ENCODE measurements around the gene NXF3.

The NXF3 gene

GRCh38 chrX:103100484-103100883 is 7.5 kb upstream of the NXF3 start:
- H3K9me3 ChIP-seq (ENCODE audit: control insufficient read depth, insufficient read depth, low read length) = no peaks in the 10 kb centered on the region
- no peak overlapping the region for H3K27ac ChIP-seq (ENCODE audit: low read length)
- WGBS (ENCODE audit: insufficient coverage, insufficient read length) = no CpG with 5 or more reads among the region's 4 CpGs
- no peaks in the 10 kb centered on the region for H3K27me3 ChIP-seq (ENCODE audit: control insufficient read depth, insufficient read depth, low read length)
- H3K36me3 ChIP-seq (ENCODE audit: control insufficient read depth, insufficient read depth, low read length) = no peaks in the 10 kb centered on the region
- H3K4me1 ChIP-seq (ENCODE audit: control insufficient read depth, insufficient read depth, low read length) = no peaks in the 10 kb centered on the region
- H3K4me3 ChIP-seq (ENCODE audit: low read length) = no peak overlapping the region
- no peak for DNase-seq (ENCODE audit: low read depth, low spot score)

DNA sequence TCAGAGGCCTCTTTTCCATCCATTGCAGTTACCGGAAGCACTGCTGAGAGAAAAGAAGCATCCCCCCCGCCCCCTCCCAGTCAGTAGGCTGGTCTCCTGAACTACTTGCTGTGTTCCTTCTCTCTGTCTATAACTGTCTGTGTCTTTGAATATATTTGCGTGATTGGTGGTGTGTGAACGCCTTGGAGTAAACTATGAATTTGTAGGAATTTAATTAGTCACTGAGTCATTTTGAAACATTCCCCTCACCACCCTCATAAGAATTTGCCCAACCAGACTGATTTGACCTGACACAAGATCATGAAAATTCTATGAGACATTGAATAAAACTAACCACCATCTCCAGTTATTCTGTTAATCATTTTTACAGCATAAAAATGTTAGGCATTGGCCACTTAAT is 6.7 kb upstream of the NXF3 start:
- no peaks in the 10 kb centered on the region for H3K9me3 ChIP-seq (ENCODE audit: control insufficient read depth, insufficient read depth, low read length)
- DNase-seq (ENCODE audit: low read depth, low spot score) = no peak
- no peaks in the 10 kb centered on the region for H3K36me3 ChIP-seq (ENCODE audit: control insufficient read depth, insufficient read depth, low read length)
- no peak overlapping the region for H3K4me3 ChIP-seq (ENCODE audit: low read length)
- no peaks in the 10 kb centered on the region for H3K4me1 ChIP-seq (ENCODE audit: control insufficient read depth, insufficient read depth, low read length)
- no peaks in the 10 kb centered on the region for H3K27me3 ChIP-seq (ENCODE audit: control insufficient read depth, insufficient read depth, low read length)
- H3K27ac ChIP-seq (ENCODE audit: low read length) = no peak overlapping the region
- no CpG with 5 or more reads among the region's 4 CpGs for WGBS (ENCODE audit: insufficient coverage, insufficient read length)

DNA sequence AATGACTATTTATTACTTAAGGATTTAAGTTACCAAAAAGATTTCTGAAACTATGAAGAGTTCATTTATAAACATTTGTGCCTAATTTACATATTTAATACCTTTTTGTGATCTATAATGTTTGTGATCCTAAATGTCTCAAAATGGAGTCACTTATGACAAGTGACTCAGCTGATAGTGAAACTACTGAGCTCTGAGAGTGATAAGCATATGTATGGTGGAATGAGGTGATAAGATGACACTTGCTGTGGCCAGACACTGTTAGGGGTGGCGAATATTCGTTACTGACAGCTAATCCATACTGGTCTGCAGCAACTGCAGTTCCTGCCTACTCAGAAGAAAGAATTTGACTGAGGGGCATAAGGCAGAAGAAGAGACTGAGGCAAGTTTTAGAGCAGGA is 5.5 kb upstream of the NXF3 start:
- no CpG with 5 or more reads among the region's 2 CpGs for WGBS (ENCODE audit: insufficient coverage, insufficient read length)
- Histone ChIP-seq H3K4me3 (ENCODE audit: low read length) (no peak overlapping the region), H3K36me3 (ENCODE audit: control insufficient read depth, insufficient read depth, low read length) (no peaks in the 10 kb centered on the region), H3K9me3 (ENCODE audit: control insufficient read depth, insufficient read depth, low read length) (no peaks in the 10 kb centered on the region), H3K27ac (ENCODE audit: low read length) (no peak overlapping the region), H3K4me1 (ENCODE audit: control insufficient read depth, insufficient read depth, low read length) (no peaks in the 10 kb centered on the region), H3K27me3 (ENCODE audit: control insufficient read depth, insufficient read depth, low read length) (no peaks in the 10 kb centered on the region)
- no peak for DNase-seq (ENCODE audit: low read depth, low spot score)

- Histone ChIP-seq H3K4me3 (ENCODE audit: low read length) (no peak overlapping the region), H3K27me3 (ENCODE audit: control insufficient read depth, insufficient read depth, low read length) (no peaks in the 10 kb centered on the region), H3K4me1 (ENCODE audit: control insufficient read depth, insufficient read depth, low read length) (no peaks in the 10 kb centered on the region), H3K36me3 (ENCODE audit: control insufficient read depth, insufficient read depth, low read length) (no peaks in the 10 kb centered on the region), H3K9me3 (ENCODE audit: control insufficient read depth, insufficient read depth, low read length) (no peaks in the 10 kb centered on the region), H3K27ac (ENCODE audit: low read length) (no peak overlapping the region)
- DNase-seq (ENCODE audit: low read depth, low spot score) = no peak
- no CpG with 5 or more reads among the region's 6 CpGs for WGBS (ENCODE audit: insufficient coverage, insufficient read length)
Observed at GRCh38 chrX:103081051-103081450, 11.9 kb downstream of the NXF3 start.

- H3K27ac ChIP-seq (ENCODE audit: low read length) = no peak overlapping the region
- H3K36me3 ChIP-seq (ENCODE audit: control insufficient read depth, insufficient read depth, low read length) = no peaks in the 10 kb centered on the region
- no peak for DNase-seq (ENCODE audit: low read depth, low spot score)
- no peak overlapping the region for H3K4me3 ChIP-seq (ENCODE audit: low read length)
- H3K27me3 ChIP-seq (ENCODE audit: control insufficient read depth, insufficient read depth, low read length) = no peaks in the 10 kb centered on the region
- H3K4me1 ChIP-seq (ENCODE audit: control insufficient read depth, insufficient read depth, low read length) = no peaks in the 10 kb centered on the region
- no peaks in the 10 kb centered on the region for H3K9me3 ChIP-seq (ENCODE audit: control insufficient read depth, insufficient read depth, low read length)
- WGBS (ENCODE audit: insufficient coverage, insufficient read length) = no CpG with 5 or more reads among the region's 5 CpGs
Observed at GRCh38 chrX:103073467-103073866, 19.5 kb downstream of the NXF3 start.

- no peaks in the 10 kb centered on the region for H3K27me3 ChIP-seq (ENCODE audit: control insufficient read depth, insufficient read depth, low read length)
- no peak overlapping the region for H3K27ac ChIP-seq (ENCODE audit: low read length)
- H3K36me3 ChIP-seq (ENCODE audit: control insufficient read depth, insufficient read depth, low read length) = no peaks in the 10 kb centered on the region
- no CpG with 5 or more reads among the region's 1 CpG for WGBS (ENCODE audit: insufficient coverage, insufficient read length)
- DNase-seq (ENCODE audit: low read depth, low spot score) = no peak
- no peaks in the 10 kb centered on the region for H3K9me3 ChIP-seq (ENCODE audit: control insufficient read depth, insufficient read depth, low read length)
- H3K4me3 ChIP-seq (ENCODE audit: low read length) = no peak overlapping the region
- no peaks in the 10 kb centered on the region for H3K4me1 ChIP-seq (ENCODE audit: control insufficient read depth, insufficient read depth, low read length)
Observed at GRCh38 chrX:103066606-103067005, 26.3 kb downstream of the NXF3 start.

GRCh38 chrX:103063918-103064434 is 29.0 kb downstream of the NXF3 start, which contains the start of gene BEX1:
TSS of gene BEX1 (minus strand) at chrX:103064171. CDS start at chrX:103063274, 897 bp downstream.
- DNase-seq (ENCODE audit: low read depth, low spot score) = no peak

DNA sequence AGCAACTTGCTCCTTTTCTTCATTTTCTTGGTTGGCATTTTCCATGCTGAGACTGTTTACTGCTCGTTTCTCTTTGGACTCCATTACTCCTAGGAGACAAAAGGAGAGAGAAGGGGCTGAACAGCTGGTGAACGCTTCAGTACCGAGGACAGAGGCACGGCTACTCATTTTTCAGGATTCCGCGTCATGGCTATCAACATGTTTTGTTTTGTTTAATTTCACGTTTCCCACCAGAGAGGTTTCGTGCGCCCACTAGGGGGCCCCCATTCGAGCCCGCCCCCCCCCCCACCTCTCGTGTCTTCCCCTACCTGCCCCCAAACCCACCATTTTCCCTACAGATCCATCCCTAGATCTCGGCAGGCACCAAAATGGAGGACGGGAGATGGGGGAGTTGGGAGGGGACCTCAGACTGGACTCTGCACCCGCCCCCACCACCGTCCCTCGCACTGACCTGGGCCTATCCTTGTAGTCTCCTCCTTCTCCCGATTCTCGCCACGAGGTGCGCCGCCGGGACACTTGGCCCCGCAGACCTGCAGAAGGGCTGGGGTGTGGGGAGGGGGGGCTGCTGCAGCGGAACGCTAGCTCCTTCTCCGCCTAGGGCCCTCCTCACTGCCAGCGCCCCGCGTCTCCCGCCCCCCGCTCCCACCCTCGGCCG is 29.6 kb downstream of the NXF3 start:
- Histone ChIP-seq H3K27me3 (ENCODE audit: control insufficient read depth, insufficient read depth, low read length) (no peaks in the 10 kb centered on the region), H3K27ac (ENCODE audit: low read length) (no peak overlapping the region), H3K4me3 (ENCODE audit: low read length) (peak overlapping the region; percentile 58; the same call in 1 of the 2 replicates)

More at GRCh38 chrX:103063918-103064434, 29.0 kb downstream of the NXF3 start, which contains the start of gene BEX1:
- Histone ChIP-seq H3K9me3 (ENCODE audit: control insufficient read depth, insufficient read depth, low read length) (no peaks in the 10 kb centered on the region), H3K27me3 (ENCODE audit: control insufficient read depth, insufficient read depth, low read length) (no peaks in the 10 kb centered on the region), H3K27ac (ENCODE audit: low read length) (no peak within 1 kb of the TSS), H3K4me1 (ENCODE audit: control insufficient read depth, insufficient read depth, low read length) (no peaks in the 10 kb centered on the region), H3K4me3 (ENCODE audit: low read length) (peak within 1 kb of the TSS; percentile 58; the same call in 1 of the 2 replicates), H3K36me3 (ENCODE audit: control insufficient read depth, insufficient read depth, low read length) (no peaks in the 10 kb centered on the region)
- WGBS (ENCODE audit: insufficient coverage, insufficient read length) = no CpG with 5 or more reads among the region's 39 CpGs

DNA sequence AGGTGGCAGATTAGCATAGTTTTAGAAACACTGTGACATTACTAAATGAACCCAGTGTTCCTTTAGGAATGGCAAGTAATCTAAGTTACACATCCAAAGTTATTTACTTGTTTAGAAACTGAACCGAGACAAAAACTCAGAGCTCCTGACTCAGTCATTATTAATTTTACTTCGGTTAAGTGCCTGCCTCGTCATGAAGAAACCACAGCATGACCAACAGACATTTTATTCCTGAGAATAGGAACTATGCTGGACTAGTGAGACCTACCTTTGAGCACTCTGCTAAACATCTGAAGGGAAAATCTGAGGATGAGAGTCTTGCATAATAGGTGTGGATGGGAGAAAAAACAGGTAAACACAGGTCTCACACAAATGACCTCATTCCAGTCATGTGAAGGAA is 31.5 kb downstream of the NXF3 start:
- no peak overlapping the region for H3K4me3 ChIP-seq (ENCODE audit: low read length)
- H3K27me3 ChIP-seq (ENCODE audit: control insufficient read depth, insufficient read depth, low read length) = no peaks in the 10 kb centered on the region
- no peaks in the 10 kb centered on the region for H3K36me3 ChIP-seq (ENCODE audit: control insufficient read depth, insufficient read depth, low read length)
- no peaks in the 10 kb centered on the region for H3K9me3 ChIP-seq (ENCODE audit: control insufficient read depth, insufficient read depth, low read length)
- no peak overlapping the region for H3K27ac ChIP-seq (ENCODE audit: low read length)
- no peak for DNase-seq (ENCODE audit: low read depth, low spot score)
- WGBS (ENCODE audit: insufficient coverage, insufficient read length) = no CpG with 5 or more reads among the region's 3 CpGs
- H3K4me1 ChIP-seq (ENCODE audit: control insufficient read depth, insufficient read depth, low read length) = no peaks in the 10 kb centered on the region

More for the DNA sequence above, 29.6 kb downstream of the NXF3 start:
- Histone ChIP-seq H3K9me3 (ENCODE audit: control insufficient read depth, insufficient read depth, low read length) (no peaks in the 10 kb centered on the region), H3K36me3 (ENCODE audit: control insufficient read depth, insufficient read depth, low read length) (no peaks in the 10 kb centered on the region), H3K4me1 (ENCODE audit: control insufficient read depth, insufficient read depth, low read length) (no peaks in the 10 kb centered on the region)
- no peak for DNase-seq (ENCODE audit: low read depth, low spot score)
- WGBS (ENCODE audit: insufficient coverage, insufficient read length) = no CpG with 5 or more reads among the region's 34 CpGs

DNA sequence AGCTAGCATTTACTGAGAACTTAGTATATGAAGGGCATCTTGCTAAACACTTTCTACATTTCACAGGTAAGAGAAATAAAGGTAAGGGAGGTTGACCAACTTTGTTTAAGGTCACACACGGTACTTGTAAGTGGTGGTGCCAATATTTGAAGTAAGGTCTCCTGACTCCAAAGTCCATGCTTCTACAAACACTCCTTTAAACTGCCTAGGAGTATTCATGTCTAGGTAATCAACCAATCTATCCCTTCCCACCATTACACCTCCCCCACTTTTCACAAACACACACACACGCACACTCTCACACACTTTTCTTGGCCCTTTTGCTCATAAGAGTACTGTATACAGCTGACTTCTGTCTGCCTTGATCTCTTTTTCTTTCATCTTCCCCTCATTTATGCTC is 36.0 kb downstream of the NXF3 start:
- H3K9me3 ChIP-seq (ENCODE audit: control insufficient read depth, insufficient read depth, low read length) = no peaks in the 10 kb centered on the region
- no peak overlapping the region for H3K4me3 ChIP-seq (ENCODE audit: low read length)
- DNase-seq (ENCODE audit: low read depth, low spot score) = no peak
- no peaks in the 10 kb centered on the region for H3K27me3 ChIP-seq (ENCODE audit: control insufficient read depth, insufficient read depth, low read length)
- H3K27ac ChIP-seq (ENCODE audit: low read length) = no peak overlapping the region
- H3K36me3 ChIP-seq (ENCODE audit: control insufficient read depth, insufficient read depth, low read length) = no peaks in the 10 kb centered on the region
- 100% methylated on average over 1 of the region's 2 CpGs for WGBS (ENCODE audit: insufficient coverage, insufficient read length)
- H3K4me1 ChIP-seq (ENCODE audit: control insufficient read depth, insufficient read depth, low read length) = no peaks in the 10 kb centered on the region

GRCh38 chrX:103052625-103053024 is 40.3 kb downstream of the NXF3 start:
- Histone ChIP-seq H3K36me3 (ENCODE audit: control insufficient read depth, insufficient read depth, low read length) (no peaks in the 10 kb centered on the region), H3K27ac (ENCODE audit: low read length) (no peak overlapping the region), H3K9me3 (ENCODE audit: control insufficient read depth, insufficient read depth, low read length) (no peaks in the 10 kb centered on the region), H3K27me3 (ENCODE audit: control insufficient read depth, insufficient read depth, low read length) (no peaks in the 10 kb centered on the region), H3K4me1 (ENCODE audit: control insufficient read depth, insufficient read depth, low read length) (no peaks in the 10 kb centered on the region), H3K4me3 (ENCODE audit: low read length) (no peak overlapping the region)
- no peak for DNase-seq (ENCODE audit: low read depth, low spot score)
